Uterus (tissue), 2 donors: ENCODE results near the gene JAZF1.

Source experiments
- POLR2A ChIP-seq, 2 donors: fragments of 450-650 bp; IDR thresholded peaks; one replicate each; pipeline ENCODE4 v1.6.1; 2016; ENCODE audit warnings: antibody characterized with exemption in 2 of 2, mild to moderate bottlenecking in 1 of 2, moderate library complexity in 1 of 2
- TF ChIP-seq, protein P1 (sequence below), 4 experiments: fragments of 200-600 bp in 2 of 4; fragments of 450-650 bp in 2 of 4; sonication (generic) in 2 of 4; IDR thresholded peaks; one replicate each; pipeline ENCODE4 v1.5.1; 2016 to 2019; ENCODE audit warnings: antibody characterized with exemption in 4 of 4, mild to moderate bottlenecking in 2 of 4, moderate library complexity in 1 of 4

DNA sequence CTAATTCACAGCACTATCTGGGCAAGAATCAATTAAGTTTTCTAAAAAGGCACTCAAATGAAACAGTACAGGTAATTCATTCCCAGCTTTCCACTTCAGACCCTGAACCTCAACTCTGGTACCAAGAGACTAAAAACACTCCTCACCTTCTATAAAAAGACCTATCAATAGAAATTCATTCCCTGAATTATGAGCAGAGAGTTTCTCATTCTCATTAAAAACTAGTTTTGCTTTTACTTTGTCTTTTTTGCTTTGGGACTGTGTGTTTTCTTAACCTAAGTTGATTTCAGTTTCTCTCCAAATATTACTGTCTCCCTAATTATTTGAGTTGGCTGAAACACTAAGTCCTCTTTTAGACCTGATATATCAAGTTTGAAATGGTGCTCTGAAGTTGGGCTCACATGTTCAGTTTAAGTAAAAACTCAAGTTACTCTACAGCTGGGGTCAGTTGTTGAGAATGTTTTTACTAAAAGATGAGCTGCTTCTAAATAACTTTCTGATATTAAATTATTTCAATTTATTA lies 189.5 kb downstream of the JAZF1 start:
- TF ChIP-seq, protein P1, sequence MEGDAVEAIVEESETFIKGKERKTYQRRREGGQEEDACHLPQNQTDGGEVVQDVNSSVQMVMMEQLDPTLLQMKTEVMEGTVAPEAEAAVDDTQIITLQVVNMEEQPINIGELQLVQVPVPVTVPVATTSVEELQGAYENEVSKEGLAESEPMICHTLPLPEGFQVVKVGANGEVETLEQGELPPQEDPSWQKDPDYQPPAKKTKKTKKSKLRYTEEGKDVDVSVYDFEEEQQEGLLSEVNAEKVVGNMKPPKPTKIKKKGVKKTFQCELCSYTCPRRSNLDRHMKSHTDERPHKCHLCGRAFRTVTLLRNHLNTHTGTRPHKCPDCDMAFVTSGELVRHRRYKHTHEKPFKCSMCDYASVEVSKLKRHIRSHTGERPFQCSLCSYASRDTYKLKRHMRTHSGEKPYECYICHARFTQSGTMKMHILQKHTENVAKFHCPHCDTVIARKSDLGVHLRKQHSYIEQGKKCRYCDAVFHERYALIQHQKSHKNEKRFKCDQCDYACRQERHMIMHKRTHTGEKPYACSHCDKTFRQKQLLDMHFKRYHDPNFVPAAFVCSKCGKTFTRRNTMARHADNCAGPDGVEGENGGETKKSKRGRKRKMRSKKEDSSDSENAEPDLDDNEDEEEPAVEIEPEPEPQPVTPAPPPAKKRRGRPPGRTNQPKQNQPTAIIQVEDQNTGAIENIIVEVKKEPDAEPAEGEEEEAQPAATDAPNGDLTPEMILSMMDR (IDR thresholded peaks at IDR 0.05): no peak
- TF ChIP-seq POLR2A (IDR thresholded peaks at IDR 0.05): no peak
